ENCODE results near the gene ESPNL.

The ESPNL gene

GRCh38 chr2:238100821-238101771 is 956 bp downstream of the ESPNL start:
- TF ChIP-seq GATA2 (IDR thresholded peaks at IDR 0.05; ENCODE audit: low read depth, low read length) (no peak), GATA3 (IDR thresholded peaks at IDR 0.05; ENCODE audit: low read depth, low read length) (no peak)

DNA sequence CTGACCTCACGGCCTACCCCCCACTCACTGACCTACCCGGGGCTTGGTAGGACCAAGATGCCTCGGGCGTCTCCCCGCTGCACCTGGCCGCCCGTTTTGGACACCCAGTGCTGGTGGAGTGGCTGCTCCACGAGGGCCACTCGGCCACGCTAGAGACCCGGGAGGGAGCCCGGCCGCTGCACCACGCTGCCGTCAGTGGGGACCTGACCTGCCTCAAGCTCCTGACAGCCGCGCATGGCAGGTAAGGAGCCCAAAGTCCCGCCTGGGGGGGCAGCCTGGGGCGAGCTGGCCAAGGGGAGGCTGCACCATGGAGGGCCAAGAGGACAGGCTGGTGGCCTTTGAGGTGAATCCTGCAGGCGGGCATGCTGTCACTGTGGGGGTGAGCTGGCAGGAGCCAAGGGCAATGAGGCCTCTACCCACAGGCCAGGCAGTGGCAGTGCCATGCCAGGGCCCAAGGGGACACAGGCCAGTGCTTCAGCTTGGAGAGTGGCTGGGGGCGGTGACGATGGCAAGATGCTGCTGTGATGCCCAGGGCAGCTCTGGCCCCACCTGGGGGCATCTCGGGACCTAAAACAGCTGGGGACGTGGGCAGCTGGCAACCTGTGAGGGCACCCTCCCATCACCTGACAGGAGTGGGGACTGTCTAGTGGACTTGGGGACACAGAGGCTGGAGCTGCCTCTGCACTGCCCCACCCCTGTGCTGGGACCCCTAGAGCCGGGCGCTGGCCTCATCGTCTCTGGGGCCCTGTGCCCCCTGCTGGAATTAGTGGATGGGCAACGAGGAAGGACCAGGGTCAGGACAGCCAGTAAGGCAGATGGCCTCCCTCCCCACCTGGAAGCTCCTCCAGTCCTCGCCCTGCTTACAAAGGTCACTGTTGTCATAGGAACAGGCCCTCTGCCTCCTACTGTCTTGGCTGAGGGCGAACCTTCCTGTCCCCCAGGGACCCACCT is 2.0 kb downstream of the ESPNL start:
- TF ChIP-seq GATA3 (IDR thresholded peaks at IDR 0.05; ENCODE audit: low read depth, low read length) (no peak), GATA2 (IDR thresholded peaks at IDR 0.05; ENCODE audit: low read depth, low read length) (no peak)

GRCh38 chr2:238102865-238103264 is 2.7 kb downstream of the ESPNL start:
- TF ChIP-seq GATA2 (IDR thresholded peaks at IDR 0.05; ENCODE audit: low read depth, low read length) = no peak
- no peak for TF ChIP-seq GATA3 (IDR thresholded peaks at IDR 0.05; ENCODE audit: low read depth, low read length)

DNA sequence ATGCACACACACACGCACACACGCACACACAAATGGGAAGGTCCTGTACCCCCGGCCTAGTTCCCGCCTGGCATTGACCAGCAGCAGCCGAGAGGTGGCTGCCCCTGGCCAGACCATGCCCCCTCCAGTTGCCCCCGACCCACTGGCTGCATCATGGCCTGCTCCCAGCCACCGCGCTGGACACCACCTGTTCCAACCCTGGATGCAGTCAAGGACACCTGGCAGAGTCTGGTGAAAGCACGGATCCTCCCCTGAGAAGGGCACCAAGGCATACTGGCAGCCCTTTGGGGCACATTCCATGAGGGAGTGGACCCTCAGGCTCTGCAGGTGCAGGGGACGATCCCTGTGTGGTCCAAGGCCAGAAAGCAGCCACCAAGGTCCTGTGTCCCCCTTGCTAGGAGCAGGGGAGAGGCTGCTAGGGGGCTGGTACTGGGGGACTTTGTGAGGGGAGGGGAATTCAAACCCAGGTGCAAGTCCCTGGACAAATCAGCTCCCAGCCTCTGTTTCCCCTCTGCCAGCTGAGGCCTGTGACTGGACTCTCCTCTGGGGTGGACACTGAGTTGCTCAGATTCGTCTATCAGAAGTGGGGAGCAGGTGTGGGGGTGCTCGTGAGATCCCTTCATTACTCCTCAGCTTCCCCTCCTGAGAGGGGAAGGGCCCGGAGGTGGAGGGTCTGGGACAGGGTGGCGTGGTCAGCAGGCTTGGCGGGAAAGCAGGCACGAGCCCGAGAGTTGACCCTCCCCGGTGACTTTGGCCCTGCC is 3.5 kb downstream of the ESPNL start:
- TF ChIP-seq GATA2 (IDR thresholded peaks at IDR 0.05; ENCODE audit: low read depth, low read length) (no peak), GATA3 (IDR thresholded peaks at IDR 0.05; ENCODE audit: low read depth, low read length) (no peak)

DNA sequence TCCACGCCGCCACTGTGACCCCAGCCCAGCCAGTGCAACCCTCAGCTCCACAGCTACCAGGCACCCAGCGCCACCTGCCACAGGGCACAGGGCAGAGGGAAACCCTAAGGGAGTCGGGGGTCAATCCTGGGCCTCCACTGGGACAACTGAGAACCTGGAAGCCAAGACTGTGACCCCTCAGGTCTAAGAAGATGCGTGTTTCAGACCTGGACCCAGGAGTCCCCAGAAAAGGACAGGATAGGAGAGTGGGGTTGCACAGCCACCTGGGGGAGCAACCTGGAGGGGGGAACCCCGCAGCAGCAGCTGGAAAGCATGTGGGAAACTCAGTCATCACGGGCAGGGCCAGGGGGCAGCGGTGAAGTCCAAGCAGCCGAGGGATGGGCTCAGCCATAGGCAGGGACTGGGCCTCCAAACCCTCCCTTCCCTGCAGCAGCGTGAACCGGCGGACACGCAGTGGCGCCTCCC is 4.1 kb downstream of the ESPNL start:
- TF ChIP-seq GATA2 (IDR thresholded peaks at IDR 0.05; ENCODE audit: low read depth, low read length) = no peak
- TF ChIP-seq GATA3 (IDR thresholded peaks at IDR 0.05; ENCODE audit: low read depth, low read length) = no peak

DNA sequence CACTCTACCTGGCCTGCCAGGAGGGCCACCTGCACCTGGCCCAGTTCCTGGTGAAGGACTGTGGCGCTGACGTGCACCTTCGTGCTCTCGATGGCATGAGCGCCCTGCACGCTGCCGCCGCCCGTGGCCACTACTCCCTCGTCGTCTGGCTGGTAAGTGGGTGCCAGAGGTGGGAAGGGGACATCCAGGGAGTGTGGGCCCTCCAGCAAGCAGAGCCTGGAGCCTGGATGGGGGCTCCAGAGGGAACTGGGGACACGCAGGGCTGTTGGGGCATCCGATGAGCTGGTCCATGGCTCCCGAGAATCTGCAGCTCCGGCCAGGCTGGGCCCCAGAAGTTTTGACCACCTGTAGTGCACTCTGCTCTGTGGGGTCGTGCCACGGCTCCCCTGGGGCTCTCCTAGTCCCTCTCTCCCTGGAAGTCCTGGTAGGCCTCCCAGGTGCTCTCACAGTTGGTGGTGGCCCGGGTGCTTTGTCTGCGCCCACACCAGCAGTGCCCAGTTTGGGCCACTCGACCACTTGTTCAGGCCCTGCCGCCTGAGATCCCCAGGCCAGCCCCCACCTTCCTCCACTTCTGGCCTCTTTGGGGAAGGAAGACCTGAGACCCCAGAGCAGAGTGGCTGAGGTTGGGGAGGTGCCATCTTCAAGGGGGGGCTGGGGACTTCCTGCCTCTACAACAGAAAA is 4.7 kb downstream of the ESPNL start:
- TF ChIP-seq GATA2 (IDR thresholded peaks at IDR 0.05; ENCODE audit: low read depth, low read length) (no peak), GATA3 (IDR thresholded peaks at IDR 0.05; ENCODE audit: low read depth, low read length) (no peak)

- TF ChIP-seq GATA3 (IDR thresholded peaks at IDR 0.05; ENCODE audit: low read depth, low read length) (no peak), GATA2 (IDR thresholded peaks at IDR 0.05; ENCODE audit: low read depth, low read length) (no peak)
These were observed 5.6 kb downstream of the ESPNL start for GRCh38 chr2:238105506-238106338.

DNA sequence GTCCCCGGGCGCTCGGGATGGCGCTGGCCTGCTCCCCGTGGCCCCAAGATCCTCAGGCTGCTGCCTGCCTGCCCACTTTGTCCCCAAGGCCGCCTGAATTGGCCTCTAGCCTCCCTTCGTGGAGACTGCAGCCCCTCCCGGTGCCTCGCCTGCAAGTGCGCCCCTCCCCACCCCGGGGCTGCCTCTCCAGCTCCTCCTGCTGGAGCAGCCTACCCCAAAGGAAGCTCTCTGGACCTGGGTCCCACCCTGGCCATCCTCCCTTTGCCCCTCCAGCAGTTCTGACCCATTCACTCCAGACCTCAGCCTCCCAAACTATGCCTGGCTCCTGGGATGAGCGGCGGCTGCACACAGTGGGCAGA is 6.2 kb downstream of the ESPNL start:
- TF ChIP-seq GATA3 (IDR thresholded peaks at IDR 0.05; ENCODE audit: low read depth, low read length) = no peak
- TF ChIP-seq GATA2 (IDR thresholded peaks at IDR 0.05; ENCODE audit: low read depth, low read length) = no peak

- TF ChIP-seq GATA3 (IDR thresholded peaks at IDR 0.05; ENCODE audit: low read depth, low read length) = no peak
- no peak for TF ChIP-seq GATA2 (IDR thresholded peaks at IDR 0.05; ENCODE audit: low read depth, low read length)
These were observed 6.8 kb downstream of the ESPNL start for GRCh38 chr2:238106698-238107524.

DNA sequence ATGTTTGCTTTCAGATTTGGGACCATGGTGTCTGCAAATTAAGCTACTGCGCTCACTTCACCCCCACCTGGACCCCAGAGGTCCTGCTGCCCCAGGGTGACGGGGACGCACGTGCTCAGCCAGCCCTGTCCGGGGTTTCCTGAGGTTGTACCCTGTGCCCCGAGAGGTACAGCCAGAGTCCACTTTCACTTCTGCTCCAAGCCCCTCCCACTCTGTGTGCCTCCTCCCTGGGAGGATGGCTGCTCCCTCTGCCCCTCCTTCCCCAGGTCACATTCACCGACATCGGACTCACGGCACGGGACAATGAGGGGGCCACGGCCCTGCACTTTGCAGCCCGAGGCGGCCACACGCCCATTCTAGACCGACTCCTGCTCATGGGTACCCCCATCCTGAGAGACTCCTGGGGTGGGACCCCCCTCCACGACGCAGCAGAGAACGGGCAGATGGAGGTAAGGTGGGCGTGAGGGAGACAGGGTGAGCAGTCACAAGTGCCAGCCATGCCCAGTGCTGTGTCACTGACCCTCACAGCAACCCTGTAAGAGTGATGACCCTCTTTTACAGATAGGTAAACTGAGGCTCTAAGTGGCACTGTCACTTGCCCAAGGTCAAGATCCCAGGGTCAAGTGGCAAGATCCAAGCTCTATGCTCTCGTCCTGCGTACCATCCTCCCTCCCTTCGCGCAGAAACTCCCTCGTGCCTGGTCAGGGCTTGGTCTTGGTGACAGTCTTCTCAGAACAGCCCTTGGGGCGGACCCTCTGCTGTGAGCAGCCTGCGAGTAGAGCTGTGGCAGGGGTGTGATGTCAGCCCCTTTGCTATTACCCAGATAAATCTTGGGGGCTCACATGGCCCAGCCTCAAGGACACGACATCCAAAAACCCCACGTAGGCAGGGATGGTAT is 7.6 kb downstream of the ESPNL start:
- TF ChIP-seq GATA3 (IDR thresholded peaks at IDR 0.05; ENCODE audit: low read depth, low read length) = no peak
- no peak for TF ChIP-seq GATA2 (IDR thresholded peaks at IDR 0.05; ENCODE audit: low read depth, low read length)
